Liver (tissue), 9 donors: ENCODE results near the gene EPHA6. TPM values are rescaled to one million over a fixed set of nuclear protein-coding genes. Genes with fewer than 3 reads are reported as not detected.

Experiments
- DNase-seq: peaks from one replicate; pipeline ENCODE4 v3.0.0-alpha.2; 2017; ENCODE audit warnings: low spot score
- H3K27ac ChIP-seq, 2 donors: one replicate each; pipeline ENCODE4 v1.7.0; 2013; ENCODE audit warnings: inconsistent platforms in 2 of 2, low read length in 2 of 2, control low read depth in 1 of 2, low read depth in 1 of 2, mild to moderate bottlenecking in 1 of 2
- H3K27me3 ChIP-seq, 4 donors: one replicate each; pipeline versions ENCODE4 v1.6.1 to v1.7.0; 2013; ENCODE audit warnings: low read length in 3 of 4, inconsistent platforms in 1 of 4, mild to moderate bottlenecking in 1 of 4, moderate library complexity in 1 of 4; ENCODE audit not compliant: control insufficient read depth in 4 of 4, insufficient read depth in 4 of 4
- H3K36me3 ChIP-seq, 4 donors: one replicate each; pipeline versions ENCODE4 v1.6.1 to v1.7.0; 2013; ENCODE audit warnings: low read length in 3 of 4, mild to moderate bottlenecking in 3 of 4, low read depth in 1 of 4, moderate library complexity in 1 of 4; ENCODE audit not compliant: control insufficient read depth in 4 of 4, insufficient read depth in 3 of 4
- H3K4me1 ChIP-seq, 4 donors: one replicate each; pipeline versions ENCODE4 v1.6.1 to v1.7.0; 2013; ENCODE audit warnings: low read length in 3 of 4, mild to moderate bottlenecking in 3 of 4, moderate library complexity in 1 of 4; ENCODE audit not compliant: control insufficient read depth in 4 of 4, insufficient read depth in 4 of 4
- H3K4me3 ChIP-seq, 3 donors: one replicate each; pipeline versions ENCODE4 v1.6.1 to v1.7.0; 2013; ENCODE audit warnings: low read length in 3 of 3, control low read depth in 1 of 3, low read depth in 1 of 3, mild to moderate bottlenecking in 1 of 3
- H3K9ac ChIP-seq, 2 donors: one replicate each; pipeline ENCODE4 v1.7.0; 2013; ENCODE audit warnings: low read length in 2 of 2, mild to moderate bottlenecking in 2 of 2, moderate library complexity in 2 of 2, control low read depth in 1 of 2, low read depth in 1 of 2
- H3K9me3 ChIP-seq, 4 donors: one replicate each; pipeline versions ENCODE4 v1.6.1 to v1.7.0; 2013; ENCODE audit warnings: low read length in 3 of 4; ENCODE audit not compliant: control insufficient read depth in 4 of 4
- EGR1 ChIP-seq, 2 donors: IDR thresholded peaks; 2 replicates each; pipeline ENCODE4 v1.6.1; 2016 to 2018; ENCODE audit warnings: antibody characterized with exemption in 2 of 2, low read depth in 2 of 2
- FOXA1 ChIP-seq: IDR thresholded peaks from 2 replicates; pipeline ENCODE4 v1.6.1; 2016; ENCODE audit warnings: antibody characterized with exemption
- FOXA2 ChIP-seq: IDR thresholded peaks from 2 replicates; pipeline ENCODE4 v1.6.1; 2016; ENCODE audit warnings: antibody characterized with exemption
- GABPA ChIP-seq, 2 donors: IDR thresholded peaks in 1 of 2; conservative IDR thresholded peaks in 1 of 2; 2 replicates each; pipeline ENCODE4 v1.6.1; 2016; ENCODE audit warnings: antibody characterized with exemption in 2 of 2, mild to moderate bottlenecking in 1 of 2, moderate library complexity in 1 of 2
- HNF4G ChIP-seq: IDR thresholded peaks from 2 replicates; pipeline ENCODE4 v1.6.1; 2016; ENCODE audit warnings: antibody characterized with exemption
- JUND ChIP-seq, 2 donors: IDR thresholded peaks; 2 replicates each; pipeline ENCODE4 v1.6.1; 2016; ENCODE audit warnings: antibody characterized with exemption in 2 of 2
- NR2F2 ChIP-seq: IDR thresholded peaks from 2 replicates; pipeline ENCODE4 v1.6.1; 2016; ENCODE audit warnings: antibody characterized with exemption
- RXRA ChIP-seq, 2 donors: IDR thresholded peaks; 2 replicates each; pipeline ENCODE4 v1.6.1; 2017 to 2018; ENCODE audit warnings: antibody characterized with exemption in 2 of 2, mild to moderate bottlenecking in 1 of 2
- SP1 ChIP-seq: IDR thresholded peaks from 2 replicates; pipeline ENCODE4 v1.6.1; 2018; ENCODE audit warnings: antibody characterized with exemption, mild to moderate bottlenecking
- TAF1 ChIP-seq: conservative IDR thresholded peaks from 2 replicates; pipeline ENCODE4 v1.6.1; 2016; ENCODE audit warnings: antibody characterized with exemption, mild to moderate bottlenecking
- YY1 ChIP-seq: IDR thresholded peaks from 2 replicates; pipeline ENCODE4 v1.6.1; 2016; ENCODE audit warnings: antibody characterized with exemption, mild to moderate bottlenecking
- WGBS: extraction: QIAGEN DNeasy Blood & Tissue Kit; methylation state at CpG from one replicate; pipeline ENCODE4 v1.1.7; 2013; 5-methylcytosine and 5-hydroxymethylcytosine counted together
- polyA plus RNA-seq, 2 donors: library from polyadenylated mRNA; stranded (reverse) in 1 of 2; unstranded in 1 of 2; fragments of 200-250 nt in 1 of 2; fragments of >200 nt in 1 of 2; fragmentation: Nextera tagmentation in 1 of 2; extraction: Ambion mirVana in 1 of 2; gene quantifications; one replicate each; pipeline versions ENCODE4 v1.2.1 to v1.2.3, GENCODE V29; 2013 to 2015
- total RNA-seq, 2 donors: library from RNA; depleted of rRNA; stranded (reverse); fragments of >200 nt; gene quantifications; one replicate each; pipeline ENCODE4 v1.2.3, GENCODE V29; 2014
- TF ChIP-seq, protein P1 (sequence below): IDR thresholded peaks from 2 replicates; pipeline ENCODE4 v1.6.1; 2016; ENCODE audit warnings: antibody characterized with exemption
- TF ChIP-seq, protein P2 (sequence below): IDR thresholded peaks from 2 replicates; pipeline ENCODE4 v1.6.1; 2016; ENCODE audit warnings: antibody characterized with exemption, mild to moderate bottlenecking
- donor health status: healthy.
- donor health status: healthy.
- donor health status: healthy.
- donor health status: healthy.
- donor health status: healthy.

EPHA6 gene
- total and polyA plus RNA-seq, 4 donors = 0.05 to 0.17 (median 0.05) TPM; not detected in 1

DNA sequence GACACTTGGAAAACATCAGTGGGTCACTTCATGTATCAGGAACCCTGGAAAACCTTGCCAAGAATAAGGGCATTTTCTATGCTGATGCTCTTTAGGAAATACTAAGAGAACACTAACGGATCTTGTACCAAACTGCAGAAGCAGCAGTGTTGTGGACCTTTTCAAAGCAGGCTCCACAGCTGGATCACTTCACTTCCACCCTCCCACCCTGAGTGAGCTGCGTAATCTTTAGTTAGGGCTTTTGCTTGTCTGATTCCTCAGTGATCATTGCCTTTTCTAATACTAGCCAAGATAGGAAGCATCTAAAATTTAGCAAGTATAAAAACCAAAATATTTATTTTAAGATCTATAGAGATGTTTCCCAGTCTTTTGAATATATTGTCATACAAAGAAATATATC lies 229.0 kb downstream of the EPHA6 start:
- Histone ChIP-seq H3K36me3 (no peaks in the 10 kb centered on the region), H3K9ac (no peak overlapping the region), H3K4me3 (no peak overlapping the region), H3K4me1 (no peaks in the 10 kb centered on the region), H3K27me3 (no peaks in the 10 kb centered on the region), H3K27ac (no peak overlapping the region), H3K9me3 (peaks cover 0 to under 1% (median 0%) of the 10 kb centered on the region in 4 donors)
- WGBS = 64% methylated on average over 2 of the region's 2 CpGs
- TF ChIP-seq EGR1 (IDR thresholded peaks at IDR 0.05; ENCODE audit: low read depth in 2 of 2) (no peak), RXRA (IDR thresholded peaks at IDR 0.05) (no peak), YY1 (no peak), NR2F2 (no peak), FOXA1 (no peak), SP1 (no peak), JUND (IDR thresholded peaks at IDR 0.05) (no peak), HNF4G (no peak)
- TF ChIP-seq, protein P1, sequence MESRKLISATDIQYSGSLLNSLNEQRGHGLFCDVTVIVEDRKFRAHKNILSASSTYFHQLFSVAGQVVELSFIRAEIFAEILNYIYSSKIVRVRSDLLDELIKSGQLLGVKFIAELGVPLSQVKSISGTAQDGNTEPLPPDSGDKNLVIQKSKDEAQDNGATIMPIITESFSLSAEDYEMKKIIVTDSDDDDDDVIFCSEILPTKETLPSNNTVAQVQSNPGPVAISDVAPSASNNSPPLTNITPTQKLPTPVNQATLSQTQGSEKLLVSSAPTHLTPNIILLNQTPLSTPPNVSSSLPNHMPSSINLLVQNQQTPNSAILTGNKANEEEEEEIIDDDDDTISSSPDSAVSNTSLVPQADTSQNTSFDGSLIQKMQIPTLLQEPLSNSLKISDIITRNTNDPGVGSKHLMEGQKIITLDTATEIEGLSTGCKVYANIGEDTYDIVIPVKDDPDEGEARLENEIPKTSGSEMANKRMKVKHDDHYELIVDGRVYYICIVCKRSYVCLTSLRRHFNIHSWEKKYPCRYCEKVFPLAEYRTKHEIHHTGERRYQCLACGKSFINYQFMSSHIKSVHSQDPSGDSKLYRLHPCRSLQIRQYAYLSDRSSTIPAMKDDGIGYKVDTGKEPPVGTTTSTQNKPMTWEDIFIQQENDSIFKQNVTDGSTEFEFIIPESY = no peak
- no peak for DNase-seq

DNA sequence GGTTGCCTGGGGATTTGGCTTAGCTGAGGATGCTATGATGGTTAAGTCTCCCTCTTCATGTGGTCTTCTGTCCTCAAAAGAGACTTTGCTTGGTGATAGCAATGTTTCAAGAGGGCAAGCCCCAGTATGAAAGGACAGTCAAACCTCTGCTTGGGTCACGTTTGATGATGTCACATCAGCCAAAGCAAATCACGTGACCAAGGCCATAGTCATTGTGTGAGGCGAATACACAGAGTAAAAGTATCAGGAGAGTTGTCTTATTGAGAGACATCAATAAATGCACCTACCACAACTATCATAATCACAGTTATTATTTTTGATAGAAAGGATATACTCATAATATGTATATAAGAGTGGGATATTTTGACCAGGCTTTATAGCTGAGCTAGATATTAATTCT lies 243.0 kb downstream of the EPHA6 start:
- H3K27me3 ChIP-seq = no peaks in the 10 kb centered on the region
- H3K9ac ChIP-seq = no peak overlapping the region
- DNase-seq = no peak
- peaks cover 0 to 5% (median 0%) of the 10 kb centered on the region in 4 donors for H3K9me3 ChIP-seq
- H3K36me3 ChIP-seq = no peaks in the 10 kb centered on the region
- no peaks in the 10 kb centered on the region for H3K4me1 ChIP-seq
- H3K4me3 ChIP-seq = no peak overlapping the region
- 77% methylated on average over 3 of the region's 3 CpGs for WGBS
- TF ChIP-seq GABPA (IDR thresholded peaks at IDR 0.05 in 1 of 2, conservative IDR thresholded peaks at IDR 0.05 in 1 of 2) (no peak), FOXA2 (no peak), TAF1 (no peak), HNF4G (no peak)
- TF ChIP-seq, protein P1 = no peak
- TF ChIP-seq, protein P2, sequence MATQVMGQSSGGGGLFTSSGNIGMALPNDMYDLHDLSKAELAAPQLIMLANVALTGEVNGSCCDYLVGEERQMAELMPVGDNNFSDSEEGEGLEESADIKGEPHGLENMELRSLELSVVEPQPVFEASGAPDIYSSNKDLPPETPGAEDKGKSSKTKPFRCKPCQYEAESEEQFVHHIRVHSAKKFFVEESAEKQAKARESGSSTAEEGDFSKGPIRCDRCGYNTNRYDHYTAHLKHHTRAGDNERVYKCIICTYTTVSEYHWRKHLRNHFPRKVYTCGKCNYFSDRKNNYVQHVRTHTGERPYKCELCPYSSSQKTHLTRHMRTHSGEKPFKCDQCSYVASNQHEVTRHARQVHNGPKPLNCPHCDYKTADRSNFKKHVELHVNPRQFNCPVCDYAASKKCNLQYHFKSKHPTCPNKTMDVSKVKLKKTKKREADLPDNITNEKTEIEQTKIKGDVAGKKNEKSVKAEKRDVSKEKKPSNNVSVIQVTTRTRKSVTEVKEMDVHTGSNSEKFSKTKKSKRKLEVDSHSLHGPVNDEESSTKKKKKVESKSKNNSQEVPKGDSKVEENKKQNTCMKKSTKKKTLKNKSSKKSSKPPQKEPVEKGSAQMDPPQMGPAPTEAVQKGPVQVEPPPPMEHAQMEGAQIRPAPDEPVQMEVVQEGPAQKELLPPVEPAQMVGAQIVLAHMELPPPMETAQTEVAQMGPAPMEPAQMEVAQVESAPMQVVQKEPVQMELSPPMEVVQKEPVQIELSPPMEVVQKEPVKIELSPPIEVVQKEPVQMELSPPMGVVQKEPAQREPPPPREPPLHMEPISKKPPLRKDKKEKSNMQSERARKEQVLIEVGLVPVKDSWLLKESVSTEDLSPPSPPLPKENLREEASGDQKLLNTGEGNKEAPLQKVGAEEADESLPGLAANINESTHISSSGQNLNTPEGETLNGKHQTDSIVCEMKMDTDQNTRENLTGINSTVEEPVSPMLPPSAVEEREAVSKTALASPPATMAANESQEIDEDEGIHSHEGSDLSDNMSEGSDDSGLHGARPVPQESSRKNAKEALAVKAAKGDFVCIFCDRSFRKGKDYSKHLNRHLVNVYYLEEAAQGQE = no peak
- H3K27ac ChIP-seq = no peak overlapping the region
